Glutamatergic neuron (in vitro differentiated cells): ENCODE measurements around the gene ALDH1B1. TPM values are rescaled to one million over a fixed set of nuclear protein-coding genes. Genes with fewer than 3 reads are reported as not detected.
"Not testable (repeated sequence)": the region's sequence is repeated elsewhere in the genome, so short reads cannot be mapped to it uniquely, and the experiment has no call there.

Source experiments
- DNase-seq: peaks from one replicate; pipeline ENCODE4 v3.0.0; 2022
- H3K27ac Mint-ChIP-seq: one replicate; pipeline ENCODE4 v1.8.0; 2020; ENCODE audit warnings: mild to moderate bottlenecking, mixed read lengths, inconsistent platforms; ENCODE audit not compliant: unreplicated experiment
- H3K27me3 Mint-ChIP-seq: one replicate; pipeline ENCODE4 v1.8.0; 2020; ENCODE audit warnings: mild to moderate bottlenecking, moderate library complexity, mixed read lengths, inconsistent platforms; ENCODE audit not compliant: unreplicated experiment
- H3K36me3 Mint-ChIP-seq: one replicate; pipeline ENCODE4 v1.8.0; 2020; ENCODE audit warnings: mild to moderate bottlenecking, mixed read lengths, inconsistent platforms; ENCODE audit not compliant: unreplicated experiment
- H3K4me1 Mint-ChIP-seq: one replicate; pipeline ENCODE4 v1.8.0; 2020; ENCODE audit warnings: mild to moderate bottlenecking, low read depth, mixed read lengths, inconsistent platforms; ENCODE audit not compliant: unreplicated experiment
- H3K4me3 Mint-ChIP-seq: one replicate; pipeline ENCODE4 v1.8.0; 2020; ENCODE audit warnings: mild to moderate bottlenecking, mixed read lengths, inconsistent platforms; ENCODE audit not compliant: unreplicated experiment
- H3K9me3 Mint-ChIP-seq: one replicate; pipeline ENCODE4 v1.8.0; 2020; ENCODE audit warnings: mild to moderate bottlenecking, moderate library complexity, mixed read lengths, inconsistent platforms; ENCODE audit not compliant: unreplicated experiment
- total RNA-seq: library from RNA; stranded (reverse); fragmentation: NEBNext Ultra II Directional; extraction: Animal tissue kit (Norgen Biotek cat#: 25700); gene quantifications from one replicate; pipeline ENCODE4 v1.2.1, GENCODE V29; 2021; ENCODE audit not compliant: unreplicated experiment
- TF ChIP-seq, protein P1 (sequence below): fragments of 200-600 bp; sonication (generic); IDR thresholded peaks from one replicate; pipeline ENCODE4 v1.5.0; 2021; ENCODE audit not compliant: partially characterized antibody, unreplicated experiment

The ALDH1B1 gene
- total RNA-seq, 1 donor from 2014 or later, result 15.3 TPM

DNA sequence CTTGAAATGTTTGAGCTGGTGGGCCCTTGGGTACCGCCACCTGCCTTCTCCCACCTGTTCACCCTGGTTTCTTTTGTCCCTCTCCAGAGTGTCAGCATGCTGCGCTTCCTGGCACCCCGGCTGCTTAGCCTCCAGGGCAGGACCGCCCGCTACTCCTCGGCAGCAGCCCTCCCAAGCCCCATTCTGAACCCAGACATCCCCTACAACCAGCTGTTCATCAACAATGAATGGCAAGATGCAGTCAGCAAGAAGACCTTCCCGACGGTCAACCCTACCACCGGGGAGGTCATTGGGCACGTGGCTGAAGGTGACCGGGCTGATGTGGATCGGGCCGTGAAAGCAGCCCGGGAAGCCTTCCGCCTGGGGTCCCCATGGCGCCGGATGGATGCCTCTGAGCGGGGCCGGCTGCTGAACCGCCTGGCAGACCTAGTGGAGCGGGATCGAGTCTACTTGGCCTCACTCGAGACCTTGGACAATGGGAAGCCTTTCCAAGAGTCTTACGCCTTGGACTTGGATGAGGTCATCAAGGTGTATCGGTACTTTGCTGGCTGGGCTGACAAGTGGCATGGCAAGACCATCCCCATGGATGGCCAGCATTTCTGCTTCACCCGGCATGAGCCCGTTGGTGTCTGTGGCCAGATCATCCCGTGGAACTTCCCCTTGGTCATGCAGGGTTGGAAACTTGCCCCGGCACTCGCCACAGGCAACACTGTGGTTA, 3.3 kb downstream of the ALDH1B1 start:
- Mint-ChIP-seq H3K27me3 (peaks cover 9% of the 10 kb centered on the region), H3K9me3 (peaks cover 2% of the 10 kb centered on the region), H3K36me3 (peaks cover 11% of the 10 kb centered on the region), H3K4me3 (no peak overlapping the region), H3K4me1 (peaks cover 2% of the 10 kb centered on the region), H3K27ac (no peak overlapping the region)
- no peak for DNase-seq
- TF ChIP-seq, protein P1, sequence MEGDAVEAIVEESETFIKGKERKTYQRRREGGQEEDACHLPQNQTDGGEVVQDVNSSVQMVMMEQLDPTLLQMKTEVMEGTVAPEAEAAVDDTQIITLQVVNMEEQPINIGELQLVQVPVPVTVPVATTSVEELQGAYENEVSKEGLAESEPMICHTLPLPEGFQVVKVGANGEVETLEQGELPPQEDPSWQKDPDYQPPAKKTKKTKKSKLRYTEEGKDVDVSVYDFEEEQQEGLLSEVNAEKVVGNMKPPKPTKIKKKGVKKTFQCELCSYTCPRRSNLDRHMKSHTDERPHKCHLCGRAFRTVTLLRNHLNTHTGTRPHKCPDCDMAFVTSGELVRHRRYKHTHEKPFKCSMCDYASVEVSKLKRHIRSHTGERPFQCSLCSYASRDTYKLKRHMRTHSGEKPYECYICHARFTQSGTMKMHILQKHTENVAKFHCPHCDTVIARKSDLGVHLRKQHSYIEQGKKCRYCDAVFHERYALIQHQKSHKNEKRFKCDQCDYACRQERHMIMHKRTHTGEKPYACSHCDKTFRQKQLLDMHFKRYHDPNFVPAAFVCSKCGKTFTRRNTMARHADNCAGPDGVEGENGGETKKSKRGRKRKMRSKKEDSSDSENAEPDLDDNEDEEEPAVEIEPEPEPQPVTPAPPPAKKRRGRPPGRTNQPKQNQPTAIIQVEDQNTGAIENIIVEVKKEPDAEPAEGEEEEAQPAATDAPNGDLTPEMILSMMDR, result no peak

DNA sequence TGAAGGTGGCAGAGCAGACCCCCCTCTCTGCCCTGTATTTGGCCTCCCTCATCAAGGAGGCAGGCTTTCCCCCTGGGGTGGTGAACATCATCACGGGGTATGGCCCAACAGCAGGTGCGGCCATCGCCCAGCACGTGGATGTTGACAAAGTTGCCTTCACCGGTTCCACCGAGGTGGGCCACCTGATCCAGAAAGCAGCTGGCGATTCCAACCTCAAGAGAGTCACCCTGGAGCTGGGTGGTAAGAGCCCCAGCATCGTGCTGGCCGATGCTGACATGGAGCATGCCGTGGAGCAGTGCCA, 3.8 kb downstream of the ALDH1B1 start:
- TF ChIP-seq, protein P1, result no peak
- Mint-ChIP-seq H3K27ac (no peak overlapping the region), H3K4me1 (peaks cover 2% of the 10 kb centered on the region), H3K36me3 (peaks cover 11% of the 10 kb centered on the region), H3K27me3 (peaks cover 9% of the 10 kb centered on the region), H3K4me3 (no peak overlapping the region), H3K9me3 (peaks cover 2% of the 10 kb centered on the region)
- DNase-seq, result no peak

DNA sequence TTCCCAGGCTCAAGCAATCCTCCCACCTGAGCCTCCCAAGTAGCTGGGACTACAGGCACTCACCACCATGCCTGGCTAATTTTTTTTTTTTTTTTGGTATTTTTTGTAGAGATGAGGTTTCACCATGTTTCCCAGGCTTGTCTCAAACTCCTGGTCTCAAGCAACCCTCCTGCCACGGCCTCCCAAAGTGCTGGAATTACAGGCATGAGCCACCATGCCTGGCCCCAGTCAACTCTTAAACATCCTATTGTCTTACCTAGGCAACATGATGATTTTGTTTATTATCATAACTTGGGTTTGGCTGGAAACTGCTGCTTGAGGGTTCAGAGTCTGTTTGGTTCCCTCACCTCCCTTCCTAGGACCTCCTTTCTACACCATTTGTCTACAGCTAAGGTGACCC, 6.7 kb downstream of the ALDH1B1 start:
- peaks cover 11% of the 10 kb centered on the region for H3K36me3 Mint-ChIP-seq
- H3K4me3 Mint-ChIP-seq, DNase-seq, H3K27me3 Mint-ChIP-seq, H3K9me3 Mint-ChIP-seq, H3K27ac Mint-ChIP-seq: not testable (repeated sequence)
- peaks cover 11% of the 10 kb centered on the region for H3K4me1 Mint-ChIP-seq

DNA sequence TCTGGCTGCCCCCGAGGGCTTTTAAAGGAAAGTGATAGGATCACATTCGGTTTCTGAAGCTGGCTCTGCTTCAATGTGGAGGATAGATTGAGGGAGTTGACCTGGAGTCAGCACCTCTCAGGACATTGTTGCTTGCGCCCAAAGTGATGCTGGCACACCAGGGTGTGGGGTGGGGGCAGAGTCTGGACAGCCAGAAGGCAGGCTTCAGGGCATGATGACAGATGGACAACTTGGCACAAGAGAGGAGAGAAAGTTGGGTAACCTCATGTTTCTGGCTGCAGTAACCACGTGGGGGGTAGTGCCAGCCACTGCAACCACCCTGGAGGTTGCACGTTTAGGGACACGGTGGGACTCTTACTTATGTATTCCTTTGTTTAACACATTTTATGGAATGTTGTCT, 9.5 kb downstream of the ALDH1B1 start:
- no peak overlapping the region for H3K27ac Mint-ChIP-seq
- DNase-seq, result no peak
- H3K9me3 Mint-ChIP-seq, result peaks cover 2% of the 10 kb centered on the region
- H3K4me1 Mint-ChIP-seq, result peaks cover 18% of the 10 kb centered on the region
- H3K36me3 Mint-ChIP-seq, result peaks cover 9% of the 10 kb centered on the region
- TF ChIP-seq, protein P1, result no peak
- H3K4me3 Mint-ChIP-seq, result no peak overlapping the region
- H3K27me3 Mint-ChIP-seq, result peaks cover 7% of the 10 kb centered on the region

DNA sequence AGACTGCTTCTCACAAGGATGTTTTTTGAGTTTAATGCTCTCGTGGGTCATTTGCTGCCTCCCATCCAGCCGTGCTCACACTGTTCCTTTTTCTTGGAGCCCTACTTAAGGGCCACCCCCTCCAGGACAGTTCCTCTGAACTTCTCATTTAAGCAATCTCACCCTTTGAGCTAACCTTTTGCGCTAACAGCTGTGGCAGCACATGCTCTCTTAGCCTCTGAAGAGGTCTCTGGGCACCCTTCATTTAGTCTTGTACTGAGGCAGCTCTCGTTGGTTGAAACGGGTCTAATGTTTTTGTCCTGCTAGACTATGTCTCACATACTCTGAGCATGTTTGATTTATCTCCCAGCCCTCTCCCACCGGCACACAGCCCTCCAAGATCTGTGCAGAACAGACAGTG, 11.8 kb downstream of the ALDH1B1 start:
- Mint-ChIP-seq H3K36me3 (peaks cover 5% of the 10 kb centered on the region), H3K4me3 (no peak overlapping the region), H3K4me1 (peaks cover 24% of the 10 kb centered on the region), H3K27me3 (peaks cover 7% of the 10 kb centered on the region), H3K9me3 (peaks cover 2% of the 10 kb centered on the region), H3K27ac (no peak overlapping the region)
- DNase-seq, result no peak
- TF ChIP-seq, protein P1, result no peak

DNA sequence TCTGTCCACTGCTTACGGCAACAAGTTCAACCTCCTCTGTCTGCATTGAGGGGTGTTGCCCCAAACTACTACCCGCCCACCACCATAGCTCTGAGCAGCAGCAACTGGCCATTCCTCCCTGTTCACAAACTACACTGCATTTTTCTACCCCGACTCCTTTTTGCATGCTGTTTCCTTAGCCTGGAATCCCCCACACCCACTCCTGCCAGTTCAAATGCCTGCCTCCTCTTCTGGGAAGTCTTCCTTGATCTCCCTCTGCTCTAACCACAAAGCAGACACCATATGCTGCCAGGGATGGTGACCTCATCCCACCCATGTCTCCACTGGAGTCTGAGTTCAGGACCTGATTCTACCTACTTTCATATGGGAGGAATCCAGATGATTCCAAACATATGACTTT, 13.3 kb downstream of the ALDH1B1 start:
- Mint-ChIP-seq H3K4me3 (peak overlapping the region; percentile 1), H3K4me1 (peaks cover 29% of the 10 kb centered on the region), H3K27ac (peak overlapping the region; percentile 7), H3K9me3 (peaks cover 3% of the 10 kb centered on the region), H3K27me3 (peaks cover 7% of the 10 kb centered on the region), H3K36me3 (peaks cover 5% of the 10 kb centered on the region)
- TF ChIP-seq, protein P1, result no peak
- DNase-seq, result no peak
